ENCODE data around the gene SLC8A3. TPM values are rescaled to one million over a fixed set of nuclear protein-coding genes. Genes with fewer than 3 reads are reported as not detected.
A peak's percentile ranks its signal among the peaks of the same experiment; 100 is the strongest.

The SLC8A3 gene
- total and polyA plus RNA-seq, 12 donors = 0.01 to 0.26 (median 0.14) TPM; not detected in 4

GRCh38 chr14:70004791-70005190 is 184.0 kb downstream of the SLC8A3 start:
- H3K4me3 ChIP-seq = no peak overlapping the region
- 61 to 70% methylated on average over 2 of the region's 2 CpGs for WGBS, 2 donors
- no peak for ATAC-seq
- H3K27me3 ChIP-seq = peaks cover 0 to 20% (median 16%) of the 10 kb centered on the region in 7 donors
- no peaks in the 10 kb centered on the region for H3K36me3 ChIP-seq
- no peak for DNase-seq
- TF ChIP-seq CTCF (IDR thresholded peaks at IDR 0.05) = no peak
- intact Hi-C loops (cut with DNase I) = no loop called here
- no peak overlapping the region for H3K27ac ChIP-seq
- H3K4me1 ChIP-seq = no peaks in the 10 kb centered on the region
- H3K9me3 ChIP-seq = no peaks in the 10 kb centered on the region

- no peaks in the 10 kb centered on the region for H3K36me3 ChIP-seq
- no peak for TF ChIP-seq CTCF (IDR thresholded peaks at IDR 0.05)
- WGBS, 2 donors = 80 to 91% methylated on average over 6 of the region's 6 CpGs
- H3K27me3 ChIP-seq = peaks cover 0 to 26% (median 21%) of the 10 kb centered on the region in 7 donors
- no peaks in the 10 kb centered on the region for H3K4me1 ChIP-seq
- no peak for ATAC-seq
- no peak overlapping the region for H3K27ac ChIP-seq
- DNase-seq = no peak
- no peaks in the 10 kb centered on the region for H3K9me3 ChIP-seq
- no peak overlapping the region for H3K4me3 ChIP-seq
- intact Hi-C loops (cut with DNase I) = no loop called here
Observed at GRCh38 chr14:70002589-70003346, 186.0 kb downstream of the SLC8A3 start.

- Histone ChIP-seq H3K36me3 (no peaks in the 10 kb centered on the region), H3K4me3 (no peak overlapping the region), H3K27ac (no peak overlapping the region), H3K4me1 (no peaks in the 10 kb centered on the region), H3K9me3 (no peaks in the 10 kb centered on the region), H3K27me3 (peaks cover 0 to 27% (median 21%) of the 10 kb centered on the region in 7 donors)
- ATAC-seq (no peak), DNase-seq (no peak)
- intact Hi-C loops (cut with DNase I) = no loop called here
- 86 to 88% methylated on average over 7 of the region's 7 CpGs for WGBS, 2 donors
- no peak for TF ChIP-seq CTCF (IDR thresholded peaks at IDR 0.05)
Observed at GRCh38 chr14:70000601-70001000, 188.2 kb downstream of the SLC8A3 start.

- intact Hi-C loops (cut with DNase I) = no loop called here
- Histone ChIP-seq H3K27ac (no peak overlapping the region), H3K9me3 (no peaks in the 10 kb centered on the region), H3K36me3 (no peaks in the 10 kb centered on the region), H3K4me1 (no peaks in the 10 kb centered on the region), H3K4me3 (no peak overlapping the region), H3K27me3 (peaks cover 0 to 35% (median 21%) of the 10 kb centered on the region in 7 donors)
- ATAC-seq (peak in 2 of 8 donors; percentile 42 to 62), DNase-seq (no peak)
- 47 to 48% methylated on average over 10 of the region's 10 CpGs for WGBS, 2 donors
- no peak for TF ChIP-seq CTCF (IDR thresholded peaks at IDR 0.05)
Observed at GRCh38 chr14:69999261-69999674, 189.5 kb downstream of the SLC8A3 start.

All from heart right ventricle (tissue), 16 donors.